ENCODE results near the gene ZCCHC7.

Gene ZCCHC7

DNA sequence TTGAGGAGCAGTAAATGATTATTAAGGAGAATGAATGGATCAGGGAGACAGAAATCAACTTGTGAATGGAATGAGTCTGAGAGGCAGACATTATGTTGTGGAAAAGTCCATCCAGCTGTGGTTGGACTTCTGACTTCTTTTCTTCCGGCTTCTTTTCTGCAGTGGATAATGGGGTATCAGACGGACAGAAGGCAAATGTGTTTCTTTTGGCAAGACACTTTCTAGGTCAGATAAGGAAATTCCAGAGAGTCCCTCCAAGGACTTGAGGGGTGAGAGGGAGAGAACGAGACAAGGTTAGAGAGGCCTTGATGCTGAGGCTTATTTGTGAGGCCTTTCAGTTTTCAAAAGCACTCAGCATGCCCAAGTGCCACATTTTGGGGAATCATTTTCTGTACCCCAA is 285.0 kb downstream of the ZCCHC7 start:
- DNase-seq (ENCODE audit: low read depth): no peak

DNA sequence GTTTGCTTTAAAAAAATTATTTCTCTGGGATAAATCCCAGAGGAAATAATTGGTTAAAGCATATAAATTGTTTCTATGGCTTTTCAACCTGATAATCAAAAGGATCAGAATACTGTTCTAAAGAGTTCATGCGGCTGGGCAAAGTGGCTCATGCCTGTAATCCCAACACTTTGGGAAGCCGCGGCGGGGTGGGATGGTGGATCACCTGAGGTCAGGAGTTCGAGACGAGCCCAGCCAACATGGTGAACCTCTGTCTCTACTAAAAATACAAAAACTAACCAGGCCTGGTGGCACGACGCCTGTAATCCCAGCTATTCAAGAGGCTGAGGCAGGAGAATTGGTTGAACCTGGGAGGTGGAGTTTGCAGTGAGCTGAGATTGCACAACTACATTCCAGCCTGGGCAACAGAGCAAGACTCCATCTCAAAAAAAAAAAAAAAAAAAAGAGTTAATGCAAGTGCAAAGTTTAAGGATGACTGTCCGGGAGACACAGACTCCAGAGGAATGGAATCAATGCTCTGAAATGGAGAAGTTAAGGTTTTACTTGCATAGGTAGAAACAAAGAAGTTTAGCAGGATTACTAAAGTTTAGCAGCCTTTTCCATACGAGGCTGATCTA is 285.5 kb downstream of the ZCCHC7 start:
- DNase-seq (ENCODE audit: low read depth): no peak

DNA sequence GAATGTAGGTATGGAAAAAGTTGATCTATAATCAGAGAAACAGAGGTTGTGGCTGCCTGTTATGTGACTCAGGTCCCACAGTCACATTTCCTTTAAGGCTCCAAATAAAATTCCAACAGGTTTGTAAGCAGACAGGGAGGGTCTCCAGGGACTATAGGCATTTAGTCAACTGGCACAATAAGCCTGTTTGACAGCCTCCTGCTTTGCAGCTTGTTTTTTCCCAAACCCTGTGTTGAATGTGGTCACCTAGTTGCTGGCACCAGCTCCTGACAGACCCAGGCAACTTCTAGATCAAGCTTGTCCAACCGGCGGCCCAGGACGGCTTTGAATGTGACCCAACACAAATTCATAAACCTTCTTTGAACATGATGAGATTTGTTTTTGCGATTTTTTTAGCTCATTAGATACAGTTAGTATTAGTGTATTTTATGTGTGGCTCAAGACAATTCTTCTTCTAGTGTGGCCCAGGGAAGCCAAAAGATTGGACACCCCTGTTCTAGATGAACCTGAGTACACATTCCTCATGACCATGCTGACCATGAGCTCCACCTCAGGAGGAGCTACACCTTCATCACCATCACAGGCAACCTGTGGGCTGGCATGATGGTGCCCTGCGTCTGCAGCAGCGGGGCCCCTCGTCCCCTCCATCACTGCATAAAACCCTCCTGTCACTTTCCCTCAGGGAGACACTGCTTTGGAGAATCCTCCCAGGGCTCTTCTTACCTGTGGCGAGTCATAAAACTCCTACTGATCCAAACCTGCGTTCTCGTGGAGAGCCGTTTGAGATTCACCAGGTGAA is 286.4 kb downstream of the ZCCHC7 start:
- DNase-seq (ENCODE audit: low read depth): no peak

DNA sequence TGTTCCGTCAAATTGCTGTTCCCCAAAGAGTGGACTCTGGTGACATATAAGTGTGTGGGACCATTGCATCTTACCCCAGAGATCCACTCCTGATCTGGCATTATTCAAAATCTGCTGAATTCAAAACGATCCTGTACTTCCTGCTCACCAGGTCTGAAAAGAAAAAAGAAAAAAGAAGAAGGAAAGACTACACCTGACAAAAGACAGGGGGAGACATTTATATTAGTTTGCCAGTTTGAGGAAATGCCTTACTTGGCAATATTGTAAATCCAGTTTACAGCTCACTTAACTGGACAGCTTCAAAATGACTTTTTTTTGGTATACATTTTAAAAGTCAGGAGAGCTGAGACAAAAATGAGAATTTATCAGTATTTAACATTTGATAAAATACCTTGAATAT is 287.1 kb downstream of the ZCCHC7 start:
- no peak for DNase-seq (ENCODE audit: low read depth)

Measured in activated T-helper 1 cell treated with Interleukin-2 at 50 U/mL for 16 hours (primary cell).